Subcutaneous adipose tissue (tissue), 4 donors: ENCODE measurements around the gene LIPM. TPM values are rescaled to one million over a fixed set of nuclear protein-coding genes. Genes with fewer than 3 reads are reported as not detected.

Experiments used
- CTCF ChIP-seq: fragments of 450-650 bp; IDR thresholded peaks from one replicate; pipeline ENCODE4 v1.5.1; 2016; ENCODE audit warnings: low read depth, mild to moderate bottlenecking, control low read depth, antibody characterized with exemption, moderate library complexity
- total RNA-seq, 4 donors: library from RNA; depleted of rRNA; stranded (reverse); fragments of >200 nt; gene quantifications; one replicate each; pipeline ENCODE4 v1.1.0, GENCODE V29; 2016

The LIPM gene
- total RNA-seq, 4 donors from 2014 or later = not detected

- TF ChIP-seq CTCF = no peak
Observed at GRCh38 chr10:88830643-88831268, 28.2 kb downstream of the LIPM start.

GRCh38 chr10:88831709-88832108, 29.2 kb downstream of the LIPM start:
- no peak for TF ChIP-seq CTCF

GRCh38 chr10:88832376-88832775, 29.8 kb downstream of the LIPM start:
- TF ChIP-seq CTCF = no peak

- TF ChIP-seq CTCF = no peak
Observed at GRCh38 chr10:88833156-88833555, 30.6 kb downstream of the LIPM start.

- no peak for TF ChIP-seq CTCF
Observed at GRCh38 chr10:88833723-88834122, 31.2 kb downstream of the LIPM start.

GRCh38 chr10:88835096-88835909, 32.8 kb downstream of the LIPM start:
- no peak for TF ChIP-seq CTCF

- no peak for TF ChIP-seq CTCF
Observed at GRCh38 chr10:88835910-88836221, 33.3 kb downstream of the LIPM start.
